OCI-LY1 (cell line): Measurements from ENCODE around the gene CDC73.

Source experiments
- H2AFZ ChIP-seq: fragments of 200-600 bp; sonication (generic), shearing (Covaris generic); 2 replicates; pipeline ENCODE4 v1.6.0; 2014; ENCODE audit warnings: antibody characterized with exemption, mild to moderate bottlenecking, low read length
- H3F3A ChIP-seq: fragments of 200-600 bp; sonication (generic), shearing (Covaris generic); 2 replicates; pipeline ENCODE4 v1.6.0; 2014; ENCODE audit warnings: mild to moderate bottlenecking, antibody characterized with exemption, low read length, moderate library complexity; ENCODE audit not compliant: insufficient read depth
- H3K27ac ChIP-seq: fragments of 200-600 bp; sonication (generic); 2 replicates; pipeline ENCODE4 v1.5.1; 2014; ENCODE audit warnings: low read length, mixed run types, mild to moderate bottlenecking, low read depth; ENCODE audit not compliant: poor library complexity, severe bottlenecking
- H3K27me3 ChIP-seq: fragments of 200-600 bp; sonication (generic); 2 replicates; pipeline ENCODE4 v1.6.0; 2014; ENCODE audit warnings: antibody characterized with exemption, mild to moderate bottlenecking, low read length, moderate library complexity; ENCODE audit not compliant: insufficient read depth
- H3K36me3 ChIP-seq: fragments of 200-600 bp; sonication (generic); 2 replicates; pipeline ENCODE4 v1.6.1; 2014; ENCODE audit warnings: mild to moderate bottlenecking, antibody characterized with exemption, low read length, moderate library complexity, mixed read lengths; ENCODE audit not compliant: insufficient read depth
- H3K4me1 ChIP-seq: fragments of 200-600 bp; sonication (generic); 2 replicates; pipeline ENCODE4 v1.5.1; 2014; ENCODE audit warnings: mild to moderate bottlenecking, low read length, moderate library complexity; ENCODE audit not compliant: insufficient read depth, severe bottlenecking
- H3K4me2 ChIP-seq: fragments of 200-600 bp; sonication (generic), shearing (Covaris generic); 2 replicates; pipeline ENCODE4 v1.6.1; 2014; ENCODE audit warnings: low read length
- H3K4me3 ChIP-seq: fragments of 200-600 bp; sonication (generic); 2 replicates; pipeline ENCODE4 v1.5.1; 2014; ENCODE audit warnings: low read length, low read depth, mild to moderate bottlenecking, mixed read lengths; ENCODE audit not compliant: poor library complexity, severe bottlenecking
- H3K79me2 ChIP-seq: fragments of 200-600 bp; shearing (Covaris generic); 2 replicates; pipeline ENCODE4 v1.6.1; 2016; ENCODE audit warnings: mixed run types, low read length, mixed read lengths; ENCODE audit not compliant: insufficient read depth
- H3K9ac ChIP-seq: fragments of 200-600 bp; sonication (generic), shearing (Covaris generic); 2 replicates; pipeline ENCODE4 v1.6.1; 2014; ENCODE audit warnings: mild to moderate bottlenecking, low read length, mixed read lengths
- H3K9me2 ChIP-seq: fragments of 200-600 bp; sonication (generic), shearing (Covaris generic); 2 replicates; pipeline ENCODE4 v1.6.1; 2014; ENCODE audit warnings: low read depth, mild to moderate bottlenecking, low read length, mixed read lengths
- H3K9me3 ChIP-seq: fragments of 200-600 bp; shearing (Covaris generic); 2 replicates; pipeline ENCODE4 v1.6.1; 2014; ENCODE audit warnings: low read length, mixed read lengths
- H4K20me1 ChIP-seq: fragments of 200-600 bp; sonication (generic), shearing (Covaris generic); 2 replicates; pipeline ENCODE4 v1.6.0; 2016; ENCODE audit warnings: mild to moderate bottlenecking, low read length; ENCODE audit not compliant: insufficient read depth
- CTCF ChIP-seq: fragments of 200-600 bp; sonication (generic), shearing (Covaris generic); IDR thresholded peaks from 2 replicates; pipeline ENCODE4 v1.5.1; 2017; ENCODE audit warnings: mild to moderate bottlenecking, antibody characterized with exemption, low read length, moderate library complexity, mixed read lengths
- EZH2 ChIP-seq: fragments of 200-600 bp; sonication (generic), shearing (Covaris generic); IDR thresholded peaks from 2 replicates; pipeline ENCODE4 v1.8.0; 2017; ENCODE audit warnings: borderline replicate concordance, mixed run types, mild to moderate bottlenecking, antibody characterized with exemption, low read length, moderate library complexity, mixed read lengths

The CDC73 gene

GRCh38 chr1:193176113-193176512, 54.3 kb downstream of the CDC73 start:
- TF ChIP-seq EZH2 (no peak), CTCF (no peak)
- H3K36me3 ChIP-seq: peaks cover 19% of the 10 kb centered on the region
- H3K9ac ChIP-seq: no peak overlapping the region
- no peaks in the 10 kb centered on the region for H4K20me1 ChIP-seq
- peaks cover 14% of the 10 kb centered on the region for H3K79me2 ChIP-seq
- no peak overlapping the region for H2AFZ ChIP-seq
- no peak overlapping the region for H3K4me3 ChIP-seq
- H3K27ac ChIP-seq: no peak overlapping the region
- 0 out of 2 replicates have a peak, but pooled peaks cover 4% of the 10 kb centered on the region for H3F3A ChIP-seq
- no peaks in the 10 kb centered on the region for H3K27me3 ChIP-seq
- no peaks in the 10 kb centered on the region for H3K9me3 ChIP-seq
- H3K4me2 ChIP-seq: no peak overlapping the region
- no peaks in the 10 kb centered on the region for H3K9me2 ChIP-seq
- H3K4me1 ChIP-seq: peaks cover 12% of the 10 kb centered on the region

GRCh38 chr1:193176788-193177187, 55.0 kb downstream of the CDC73 start:
- peaks cover 14% of the 10 kb centered on the region for H3K79me2 ChIP-seq

GRCh38 chr1:193179094-193179493, 57.3 kb downstream of the CDC73 start:
- Histone ChIP-seq H3K79me2 (peaks cover 19% of the 10 kb centered on the region; the same call in 1 of the 2 replicates), H4K20me1 (no peaks in the 10 kb centered on the region), H3K9me2 (no peaks in the 10 kb centered on the region), H3K9ac (no peak overlapping the region), H3K4me1 (peaks cover 39% of the 10 kb centered on the region), H3F3A (0 out of 2 replicates have a peak, but pooled peaks cover 3% of the 10 kb centered on the region), H3K9me3 (no peaks in the 10 kb centered on the region), H3K27ac (no peak overlapping the region), H3K27me3 (no peaks in the 10 kb centered on the region), H3K4me2 (no peak overlapping the region), H2AFZ (no peak overlapping the region), H3K36me3 (peaks cover 7% of the 10 kb centered on the region), H3K4me3 (no peak overlapping the region)
- TF ChIP-seq EZH2: no peak

More at GRCh38 chr1:193176788-193177187, 55.0 kb downstream of the CDC73 start:
- Histone ChIP-seq H3F3A (0 out of 2 replicates have a peak, but pooled peaks cover 4% of the 10 kb centered on the region), H3K4me2 (no peak overlapping the region), H2AFZ (no peak overlapping the region), H3K9me3 (no peaks in the 10 kb centered on the region), H3K9ac (no peak overlapping the region), H3K4me1 (peaks cover 16% of the 10 kb centered on the region), H3K9me2 (no peaks in the 10 kb centered on the region), H3K27me3 (no peaks in the 10 kb centered on the region), H3K4me3 (no peak overlapping the region), H3K36me3 (peaks cover 15% of the 10 kb centered on the region), H4K20me1 (no peaks in the 10 kb centered on the region), H3K27ac (no peak overlapping the region)
- no peak for TF ChIP-seq CTCF
- TF ChIP-seq EZH2: no peak

- Histone ChIP-seq H3K4me1 (peaks cover 63% of the 10 kb centered on the region), H3K36me3 (no peaks in the 10 kb centered on the region), H3K27ac (no peak overlapping the region), H3K9ac (no peak overlapping the region), H2AFZ (no peak overlapping the region), H3K9me3 (no peaks in the 10 kb centered on the region), H3K27me3 (no peaks in the 10 kb centered on the region), H3K4me3 (no peak overlapping the region), H3K4me2 (no peak overlapping the region), H3K79me2 (peaks cover 31% of the 10 kb centered on the region), H4K20me1 (no peaks in the 10 kb centered on the region), H3K9me2 (no peaks in the 10 kb centered on the region), H3F3A (0 out of 2 replicates have a peak, but pooled peaks cover 3% of the 10 kb centered on the region)
- no peak for TF ChIP-seq EZH2
- TF ChIP-seq CTCF: no peak
Measured at GRCh38 chr1:193181536-193181935, 59.7 kb downstream of the CDC73 start.
